Measurements from ENCODE around the gene UXS1.

Gene UXS1

GRCh38 chr2:106147665-106148064, 46.4 kb downstream of the UXS1 start:
- Histone ChIP-seq H3K79me2 (ENCODE audit: low read length) (no peaks in the 10 kb centered on the region), H3K36me3 (replicated peaks; ENCODE audit: low read depth, low read length) (peaks cover 19% of the 10 kb centered on the region), H3K4me3 (ENCODE audit: low read length) (no peak overlapping the region), H3K9me3 (ENCODE audit: insufficient read depth, low read length) (no peaks in the 10 kb centered on the region), H2AFZ (ENCODE audit: low read depth, low read length) (no peak overlapping the region), H3K9ac (ENCODE audit: low read length) (no peak overlapping the region), H3K4me1 (ENCODE audit: low read length) (peaks cover 6% of the 10 kb centered on the region; the same call in 1 of the 2 replicates), H3K27ac (ENCODE audit: low read length) (no peak overlapping the region), H4K20me1 (ENCODE audit: insufficient read depth, low read length) (no peaks in the 10 kb centered on the region), H3K4me2 (ENCODE audit: low read length) (no peak overlapping the region), H3K27me3 (ENCODE audit: low read depth, low read length) (no peaks in the 10 kb centered on the region)
- TF ChIP-seq, protein P1, sequence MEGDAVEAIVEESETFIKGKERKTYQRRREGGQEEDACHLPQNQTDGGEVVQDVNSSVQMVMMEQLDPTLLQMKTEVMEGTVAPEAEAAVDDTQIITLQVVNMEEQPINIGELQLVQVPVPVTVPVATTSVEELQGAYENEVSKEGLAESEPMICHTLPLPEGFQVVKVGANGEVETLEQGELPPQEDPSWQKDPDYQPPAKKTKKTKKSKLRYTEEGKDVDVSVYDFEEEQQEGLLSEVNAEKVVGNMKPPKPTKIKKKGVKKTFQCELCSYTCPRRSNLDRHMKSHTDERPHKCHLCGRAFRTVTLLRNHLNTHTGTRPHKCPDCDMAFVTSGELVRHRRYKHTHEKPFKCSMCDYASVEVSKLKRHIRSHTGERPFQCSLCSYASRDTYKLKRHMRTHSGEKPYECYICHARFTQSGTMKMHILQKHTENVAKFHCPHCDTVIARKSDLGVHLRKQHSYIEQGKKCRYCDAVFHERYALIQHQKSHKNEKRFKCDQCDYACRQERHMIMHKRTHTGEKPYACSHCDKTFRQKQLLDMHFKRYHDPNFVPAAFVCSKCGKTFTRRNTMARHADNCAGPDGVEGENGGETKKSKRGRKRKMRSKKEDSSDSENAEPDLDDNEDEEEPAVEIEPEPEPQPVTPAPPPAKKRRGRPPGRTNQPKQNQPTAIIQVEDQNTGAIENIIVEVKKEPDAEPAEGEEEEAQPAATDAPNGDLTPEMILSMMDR (IDR thresholded peaks at IDR 0.05; ENCODE audit: low read depth, low read length) = no peak
- no peak for TF ChIP-seq EZH2phosphoT487 (IDR thresholded peaks at IDR 0.05; ENCODE audit: low read depth)

DNA sequence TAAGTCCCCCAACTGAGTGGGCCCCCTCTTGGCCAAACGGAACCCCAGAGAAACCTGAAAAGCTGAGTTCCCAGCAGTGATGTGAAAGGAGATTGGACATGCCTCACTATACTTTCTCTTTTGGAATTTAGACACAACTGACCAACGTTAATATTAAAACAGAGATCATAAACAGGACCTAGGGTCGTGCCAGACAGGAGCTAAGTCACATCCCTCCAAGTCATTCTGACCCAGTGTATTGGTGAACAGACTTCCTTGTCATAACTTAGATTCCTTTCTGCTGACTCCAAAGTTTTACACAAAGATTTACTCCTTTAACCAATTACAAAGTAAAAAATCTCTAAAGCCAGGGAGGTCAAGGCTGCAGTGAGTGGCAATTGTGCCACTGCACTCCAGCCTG, 46.9 kb downstream of the UXS1 start:
- no peak overlapping the region for H3K9ac ChIP-seq (ENCODE audit: low read length)
- no peak overlapping the region for H3K4me2 ChIP-seq (ENCODE audit: low read length)
- H3K4me3 ChIP-seq (ENCODE audit: low read length) = no peak overlapping the region
- no peak overlapping the region for H3K27ac ChIP-seq (ENCODE audit: low read length)
- no peaks in the 10 kb centered on the region for H3K27me3 ChIP-seq (ENCODE audit: low read depth, low read length)
- peaks cover 6% of the 10 kb centered on the region; the same call in 1 of the 2 replicates for H3K4me1 ChIP-seq (ENCODE audit: low read length)
- no peak overlapping the region for H2AFZ ChIP-seq (ENCODE audit: low read depth, low read length)
- H4K20me1 ChIP-seq (ENCODE audit: insufficient read depth, low read length) = no peaks in the 10 kb centered on the region
- no peak for TF ChIP-seq EZH2phosphoT487 (IDR thresholded peaks at IDR 0.05; ENCODE audit: low read depth)
- TF ChIP-seq, protein P1 (IDR thresholded peaks at IDR 0.05; ENCODE audit: low read depth, low read length) = no peak
- H3K36me3 ChIP-seq (replicated peaks; ENCODE audit: low read depth, low read length) = peaks cover 19% of the 10 kb centered on the region
- no peaks in the 10 kb centered on the region for H3K9me3 ChIP-seq (ENCODE audit: insufficient read depth, low read length)
- H3K79me2 ChIP-seq (ENCODE audit: low read length) = no peaks in the 10 kb centered on the region

DNA sequence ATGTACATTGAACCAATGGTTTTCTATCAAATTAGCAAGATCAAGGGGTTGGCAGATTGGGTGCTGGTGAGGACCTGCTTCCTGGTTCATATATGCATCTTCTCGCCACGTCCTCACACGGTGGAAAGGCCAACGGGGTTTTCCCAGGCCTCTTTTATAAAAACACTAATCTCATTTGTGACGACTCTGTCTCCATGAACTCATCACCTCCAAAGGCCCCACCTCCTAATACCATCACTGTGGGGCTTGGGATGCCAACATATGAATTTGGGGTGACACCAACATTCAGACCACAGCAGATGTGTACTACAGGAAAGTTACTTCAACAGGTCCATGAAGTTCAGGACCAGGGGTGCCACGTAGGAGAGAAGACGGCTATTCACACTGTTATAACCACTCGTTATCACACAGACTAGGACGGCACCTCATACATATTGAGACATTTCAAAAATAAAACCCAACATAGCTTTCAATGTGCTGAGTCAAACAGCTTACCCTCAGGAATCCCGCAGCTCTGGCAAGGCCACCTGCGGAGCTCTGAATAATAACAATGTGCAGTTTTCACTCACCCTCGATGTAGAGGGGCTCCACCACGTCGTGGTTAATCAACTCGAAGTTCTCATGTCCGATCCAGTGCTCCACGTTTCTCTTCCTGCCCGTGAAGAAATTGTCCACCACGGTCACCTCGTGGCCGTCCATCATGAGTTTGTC, 49.3 kb downstream of the UXS1 start:
- peaks cover 6% of the 10 kb centered on the region; the same call in 1 of the 2 replicates for H3K4me1 ChIP-seq (ENCODE audit: low read length)
- H3K4me3 ChIP-seq (ENCODE audit: low read length) = no peak overlapping the region
- H3K79me2 ChIP-seq (ENCODE audit: low read length) = no peaks in the 10 kb centered on the region
- H4K20me1 ChIP-seq (ENCODE audit: insufficient read depth, low read length) = no peaks in the 10 kb centered on the region
- H3K9ac ChIP-seq (ENCODE audit: low read length) = no peak overlapping the region
- no peak overlapping the region for H3K4me2 ChIP-seq (ENCODE audit: low read length)
- TF ChIP-seq, protein P1 (IDR thresholded peaks at IDR 0.05; ENCODE audit: low read depth, low read length) = no peak
- TF ChIP-seq EZH2phosphoT487 (IDR thresholded peaks at IDR 0.05; ENCODE audit: low read depth) = no peak
- H3K36me3 ChIP-seq (replicated peaks; ENCODE audit: low read depth, low read length) = peaks cover 4% of the 10 kb centered on the region
- H3K27me3 ChIP-seq (ENCODE audit: low read depth, low read length) = no peaks in the 10 kb centered on the region
- no peak overlapping the region for H2AFZ ChIP-seq (ENCODE audit: low read depth, low read length)
- no peak overlapping the region for H3K27ac ChIP-seq (ENCODE audit: low read length)
- no peaks in the 10 kb centered on the region for H3K9me3 ChIP-seq (ENCODE audit: insufficient read depth, low read length)

DNA sequence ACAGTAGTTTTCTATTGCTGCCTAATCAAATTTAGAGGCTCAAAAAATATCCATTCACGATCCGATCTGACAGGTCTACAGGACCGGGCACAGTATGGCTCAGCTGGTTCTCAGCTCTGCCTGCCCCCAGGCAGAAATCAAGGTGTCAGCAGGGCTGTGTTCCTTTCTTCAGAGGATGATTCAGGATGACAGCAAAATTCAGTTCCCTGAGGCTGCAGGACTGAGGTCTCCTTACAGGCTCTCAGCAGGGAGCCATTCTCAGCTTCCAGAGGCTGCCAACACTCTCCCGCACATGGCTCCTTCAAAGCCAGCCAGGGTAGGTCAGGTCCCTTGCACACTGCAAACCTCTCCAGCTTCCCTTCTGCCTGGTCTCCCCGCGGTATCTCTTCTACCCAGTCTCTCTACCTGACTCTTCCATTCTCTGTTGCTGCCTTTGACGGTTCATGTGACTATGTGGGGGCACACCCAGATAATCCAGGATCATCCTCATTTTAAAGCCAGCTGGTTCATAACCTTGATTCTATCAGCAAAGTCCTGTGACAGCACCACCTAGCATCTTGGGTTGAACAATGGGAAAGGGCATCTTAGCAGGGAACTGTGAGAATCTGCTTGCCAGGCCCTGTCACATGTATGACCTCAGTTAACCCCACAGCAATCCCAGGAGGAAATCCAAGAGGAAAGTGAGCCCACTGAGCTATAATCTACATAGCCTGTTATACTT, 50.4 kb downstream of the UXS1 start:
- H4K20me1 ChIP-seq (ENCODE audit: insufficient read depth, low read length) = no peaks in the 10 kb centered on the region
- H2AFZ ChIP-seq (ENCODE audit: low read depth, low read length) = no peak overlapping the region
- H3K9ac ChIP-seq (ENCODE audit: low read length) = no peak overlapping the region
- no peaks in the 10 kb centered on the region for H3K27me3 ChIP-seq (ENCODE audit: low read depth, low read length)
- TF ChIP-seq, protein P1 (IDR thresholded peaks at IDR 0.05; ENCODE audit: low read depth, low read length) = no peak
- TF ChIP-seq EZH2phosphoT487 (IDR thresholded peaks at IDR 0.05; ENCODE audit: low read depth) = no peak
- no peak overlapping the region for H3K4me2 ChIP-seq (ENCODE audit: low read length)
- H3K9me3 ChIP-seq (ENCODE audit: insufficient read depth, low read length) = no peaks in the 10 kb centered on the region
- no peaks in the 10 kb centered on the region for H3K79me2 ChIP-seq (ENCODE audit: low read length)
- peaks cover 6% of the 10 kb centered on the region; the same call in 1 of the 2 replicates for H3K4me1 ChIP-seq (ENCODE audit: low read length)
- H3K36me3 ChIP-seq (replicated peaks; ENCODE audit: low read depth, low read length) = no peaks in the 10 kb centered on the region
- H3K27ac ChIP-seq (ENCODE audit: low read length) = no peak overlapping the region
- H3K4me3 ChIP-seq (ENCODE audit: low read length) = no peak overlapping the region
